NCI-H187 (cell line): ENCODE results near the gene ELOVL3.
"Not testable (repeated sequence)": the region's sequence is repeated elsewhere in the genome, so short reads cannot be mapped to it uniquely, and the experiment has no call there.

Source experiments
- DNase-seq, 2 experiments: peaks; one replicate each; lab custom pipeline; 2025; lab: John Stamatoyannopoulos, UW

The ELOVL3 gene, protein sequence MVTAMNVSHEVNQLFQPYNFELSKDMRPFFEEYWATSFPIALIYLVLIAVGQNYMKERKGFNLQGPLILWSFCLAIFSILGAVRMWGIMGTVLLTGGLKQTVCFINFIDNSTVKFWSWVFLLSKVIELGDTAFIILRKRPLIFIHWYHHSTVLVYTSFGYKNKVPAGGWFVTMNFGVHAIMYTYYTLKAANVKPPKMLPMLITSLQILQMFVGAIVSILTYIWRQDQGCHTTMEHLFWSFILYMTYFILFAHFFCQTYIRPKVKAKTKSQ

DNA sequence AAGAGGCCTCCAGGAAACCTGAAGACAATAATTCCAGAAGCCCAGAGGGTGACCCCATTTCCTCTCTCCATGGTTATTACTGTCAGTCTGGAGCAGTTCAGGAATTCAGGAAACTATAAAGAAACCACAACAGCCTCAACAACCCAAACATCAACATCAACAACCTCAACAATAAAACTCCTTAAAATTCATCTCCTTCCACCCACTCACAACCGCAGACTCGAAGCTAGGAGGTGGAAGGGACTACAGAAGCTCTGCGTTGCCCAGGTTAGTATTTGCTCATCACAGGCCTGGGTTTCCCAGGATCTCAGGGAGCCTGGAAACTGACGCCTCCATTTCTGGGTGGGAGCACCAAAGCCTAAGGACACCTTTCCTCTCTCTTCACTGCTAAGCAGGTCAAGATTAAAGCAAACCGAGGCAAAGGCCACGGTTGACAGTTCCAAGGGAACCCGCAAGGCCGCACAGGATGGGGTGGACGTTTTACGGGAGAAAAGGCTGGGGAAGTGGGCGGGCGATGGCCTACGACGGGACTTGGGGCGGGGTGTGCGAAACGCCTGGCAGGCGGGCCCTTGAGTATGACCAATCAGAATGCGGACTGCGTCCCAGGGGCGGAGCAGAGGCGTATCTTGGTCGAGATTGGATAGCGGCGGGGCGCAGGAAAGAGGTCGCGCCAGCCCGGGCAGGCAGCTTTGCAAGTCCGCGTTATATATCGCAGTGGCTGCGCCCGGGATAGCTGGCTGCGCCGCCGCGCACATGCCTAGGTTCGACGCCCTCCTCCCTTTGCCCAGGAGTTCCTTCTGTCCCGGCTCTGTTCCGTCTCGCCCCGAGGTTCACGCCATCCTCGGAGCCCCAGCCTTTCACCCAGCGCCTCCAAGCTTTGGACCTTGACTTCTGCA, at the start of gene ELOVL3:
TSS of gene ELOVL3 (plus strand) at position 654 of the 896 bp plus-strand sequence. CDS start 250 bp downstream, outside the sequence.
- DNase-seq: peak; percentile 7 to 25

DNA sequence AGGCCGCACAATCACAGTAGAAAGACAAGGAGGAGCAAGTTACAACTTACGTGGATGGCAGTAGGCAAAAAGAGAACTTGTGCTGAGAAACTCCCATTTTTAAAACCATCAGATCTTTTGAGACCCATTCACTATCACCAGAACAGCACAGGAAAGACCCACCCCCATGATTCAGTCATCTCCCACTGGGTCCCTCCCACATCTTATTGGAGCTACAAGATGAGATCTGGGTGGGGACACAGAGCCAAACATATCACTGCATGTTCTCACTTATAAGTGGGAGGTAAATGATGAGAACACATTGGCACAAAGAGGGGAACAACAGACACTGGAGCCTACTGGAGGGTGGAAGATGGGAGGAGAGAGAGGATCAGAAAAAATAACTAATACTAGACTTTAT, 41.5 kb upstream of the ELOVL3 start:
- no peak for DNase-seq

DNA sequence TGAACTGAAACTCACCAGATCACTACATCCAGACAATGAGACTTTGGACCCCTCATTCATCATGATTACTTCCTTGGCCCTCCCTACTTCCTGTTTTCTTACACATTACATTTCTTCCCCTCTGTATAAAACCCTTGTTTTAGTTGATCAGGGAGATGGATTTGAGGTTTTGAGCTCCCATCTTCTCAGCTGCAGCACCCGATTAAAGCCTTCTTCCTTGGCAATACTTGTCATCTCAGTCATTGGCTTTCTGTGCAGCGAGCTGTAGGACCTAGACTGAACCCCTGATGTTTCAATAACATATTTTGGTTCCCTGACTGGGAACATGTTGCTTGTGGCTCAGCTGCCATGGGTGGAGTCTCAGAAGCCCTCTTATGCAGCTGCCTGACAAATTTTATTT, 40.8 kb upstream of the ELOVL3 start:
- no peak for DNase-seq

DNA sequence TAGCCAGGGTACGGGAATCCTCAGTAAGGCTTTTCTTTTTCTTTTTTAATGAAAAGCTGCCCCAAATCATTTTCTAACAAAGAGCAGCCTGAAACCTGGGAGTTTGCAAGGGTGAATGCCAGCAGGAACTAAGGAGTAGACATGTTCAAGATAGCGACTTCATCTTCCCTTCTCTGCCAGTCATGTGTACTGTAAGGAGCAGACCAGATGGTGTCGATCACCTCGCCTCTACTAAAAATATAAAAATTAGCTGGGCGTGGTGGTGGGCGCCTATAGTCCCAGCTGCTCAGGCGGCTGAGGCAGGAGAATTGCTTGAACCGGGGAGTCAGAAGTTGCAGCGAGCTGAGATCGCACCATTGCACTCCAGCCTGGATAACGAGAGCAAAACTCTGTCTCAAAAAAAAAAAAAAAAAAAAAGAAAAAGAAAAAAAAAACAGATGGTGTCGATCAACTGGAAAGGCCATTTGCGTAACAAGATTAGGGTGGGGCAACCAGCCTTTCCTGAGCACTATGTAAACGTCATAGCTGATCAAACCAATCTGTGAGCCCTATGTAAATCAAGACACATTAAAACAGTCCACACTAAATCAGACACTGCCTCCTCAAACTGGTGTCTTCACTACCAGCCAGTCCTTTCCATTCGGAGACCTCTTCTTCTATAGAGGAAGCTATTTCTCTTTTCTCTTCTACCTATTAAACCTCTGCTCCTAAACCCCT, 40.1 kb upstream of the ELOVL3 start:
- no peak for DNase-seq

DNA sequence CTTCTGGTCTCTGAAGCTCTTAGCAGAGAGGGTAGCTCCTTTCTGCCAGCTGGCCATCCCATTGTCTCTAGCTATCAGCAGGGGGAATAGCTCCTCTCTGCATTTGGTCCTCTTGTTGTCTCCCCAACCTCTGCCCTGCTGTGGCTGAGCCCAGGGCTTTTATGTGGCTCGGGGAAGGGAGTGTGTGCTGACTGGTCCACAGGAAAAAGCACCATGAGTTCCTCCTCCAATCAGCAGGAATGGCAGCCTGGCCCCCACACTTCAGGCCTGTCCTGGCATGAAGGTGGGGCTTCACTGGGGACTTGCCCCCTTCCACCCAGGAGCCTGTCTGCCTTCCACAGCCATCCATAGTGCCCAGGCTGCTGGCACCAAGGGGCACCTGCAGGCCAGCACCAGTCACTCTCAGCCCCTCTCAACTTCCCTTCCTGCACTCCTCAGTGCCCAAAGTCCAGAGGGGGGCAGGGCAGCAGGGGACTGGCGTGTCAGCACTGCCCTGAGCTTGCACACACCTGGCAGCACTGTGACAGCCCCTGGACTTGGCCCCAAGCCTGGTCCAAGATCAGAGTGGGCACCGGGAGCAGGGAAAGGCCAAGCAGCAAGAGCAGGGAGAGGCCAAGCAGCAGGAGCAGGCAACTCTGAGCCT, 37.7 kb upstream of the ELOVL3 start:
- DNase-seq: no peak

DNA sequence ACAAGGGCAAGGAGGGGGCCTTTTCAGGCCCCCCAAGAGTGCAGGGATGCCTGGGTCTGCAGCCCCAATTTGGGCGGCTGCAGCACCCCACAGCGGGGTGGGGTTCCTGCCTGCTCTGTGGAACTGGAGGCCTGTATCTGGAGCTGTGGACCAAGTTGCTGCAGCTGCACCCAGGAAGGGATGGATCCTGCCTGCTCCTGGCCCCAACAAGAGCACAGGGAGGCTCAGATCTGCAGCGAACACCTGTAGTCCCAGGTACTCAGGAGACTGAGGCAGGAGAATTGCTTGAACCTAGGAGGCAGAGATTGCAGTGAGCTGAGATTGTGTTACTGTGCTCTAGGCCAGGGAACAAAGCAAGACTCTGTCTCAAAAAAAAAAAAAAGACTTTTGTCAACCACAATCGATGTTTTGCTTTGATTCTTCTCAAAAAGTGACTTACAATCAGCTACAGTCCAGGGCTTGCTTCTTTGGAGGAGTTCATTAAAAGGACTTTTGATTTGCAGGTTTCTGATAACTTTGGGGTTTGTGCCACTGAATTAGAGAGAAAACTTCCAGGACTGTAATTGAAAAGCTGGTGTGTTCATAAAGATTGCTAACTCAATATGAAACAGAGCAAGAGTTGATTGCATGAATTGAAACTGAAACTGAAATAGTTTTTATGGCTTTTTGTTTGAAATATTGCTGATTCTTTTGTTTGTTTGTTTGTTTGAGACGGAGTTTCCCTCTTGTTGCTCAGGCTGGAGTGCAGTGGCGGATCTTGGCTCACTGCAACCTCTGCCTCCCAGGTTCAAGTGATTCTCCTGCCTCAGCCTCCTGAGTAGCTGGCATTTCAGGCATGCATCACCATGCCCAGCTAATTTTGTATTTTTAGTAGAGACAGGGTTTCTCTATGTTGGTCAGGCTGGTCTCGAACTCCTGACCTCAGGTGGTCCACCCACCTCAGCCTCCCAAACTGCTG, 36.9 kb upstream of the ELOVL3 start:
- DNase-seq: not testable (repeated sequence)

DNA sequence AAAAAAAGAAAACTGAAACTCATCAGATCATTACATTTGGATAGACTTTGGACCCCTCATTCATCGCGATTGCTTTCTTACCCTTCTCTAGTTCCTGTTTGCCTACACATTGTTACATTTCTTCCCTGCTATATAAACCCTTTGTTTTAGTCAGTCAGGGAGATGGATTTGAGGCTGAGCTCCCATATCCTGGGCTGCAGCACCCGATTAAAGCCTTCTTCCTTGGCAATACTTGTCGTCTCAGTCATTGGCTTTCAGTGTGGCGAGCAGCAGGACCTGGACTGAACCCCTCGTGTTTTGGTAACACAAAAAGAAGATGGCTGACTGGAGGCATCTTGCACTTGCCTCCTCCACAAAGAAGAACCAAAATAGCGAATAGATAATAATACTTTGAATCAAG, 34.1 kb upstream of the ELOVL3 start:
- DNase-seq: no peak

DNA sequence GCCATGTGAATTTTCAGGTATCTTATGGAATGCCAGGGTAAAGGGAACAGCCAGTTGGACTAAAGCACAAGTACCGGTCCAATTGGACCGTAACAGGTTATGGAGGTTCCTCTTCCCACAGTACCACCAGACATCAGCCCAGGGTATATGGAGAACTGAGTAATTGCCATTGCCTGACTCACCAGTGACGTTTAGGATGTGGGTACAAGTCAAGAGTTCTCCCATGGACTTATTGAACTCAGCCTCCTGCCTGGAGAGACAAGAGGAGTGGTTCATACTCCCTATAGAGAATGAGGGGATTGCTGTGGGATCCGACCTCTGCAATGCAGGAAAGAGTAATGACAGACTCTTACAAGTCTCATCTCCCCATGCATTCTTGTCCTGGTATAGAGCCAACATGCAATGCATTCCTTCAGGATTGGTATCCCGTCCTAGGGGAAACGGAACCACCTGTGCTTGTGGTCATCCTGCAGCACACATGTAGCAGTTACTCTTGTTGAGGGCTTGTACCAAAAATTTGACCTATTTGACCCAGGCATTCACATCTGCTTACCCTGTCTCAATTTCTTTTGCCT, 30.7 kb upstream of the ELOVL3 start:
- no peak for DNase-seq

DNA sequence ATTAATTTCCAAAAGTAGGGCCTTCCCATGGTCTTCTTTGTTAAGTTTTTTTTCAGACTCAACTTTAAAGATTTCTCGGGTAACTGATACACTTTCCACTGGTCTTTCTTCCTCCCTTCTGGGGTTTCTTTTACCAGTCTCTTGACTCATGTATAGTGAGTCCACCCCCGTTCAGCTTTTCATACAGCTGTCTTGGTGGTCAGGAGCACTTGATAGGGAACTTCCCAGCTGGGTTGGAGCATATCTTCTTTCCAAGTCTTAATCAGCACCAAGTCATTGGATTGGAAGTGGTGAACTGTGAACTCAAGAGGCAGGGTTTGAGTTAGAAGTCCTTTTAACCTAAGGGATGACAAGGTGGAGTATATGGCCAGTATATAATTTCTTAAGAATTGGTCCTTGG, 29.2 kb upstream of the ELOVL3 start:
- no peak for DNase-seq

DNA sequence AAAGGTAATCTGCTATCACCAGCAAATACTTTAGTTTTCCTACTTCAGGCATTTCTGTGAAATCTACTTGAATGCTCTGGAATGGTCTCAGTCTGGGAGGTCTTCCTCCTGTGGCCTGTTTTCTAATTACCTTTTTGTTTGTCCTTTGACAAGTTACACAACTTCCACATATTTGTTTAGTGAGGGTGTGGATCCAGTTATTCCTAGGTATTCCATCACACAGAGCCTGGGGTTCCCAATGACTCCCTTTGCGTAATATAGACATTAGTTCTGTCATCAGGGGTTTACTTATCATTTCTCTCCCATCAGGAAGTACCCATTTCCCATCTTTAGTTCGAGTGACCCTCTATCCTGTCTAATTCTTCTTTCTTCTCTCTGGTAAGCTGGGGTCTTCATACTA, 28.1 kb upstream of the ELOVL3 start:
- DNase-seq: no peak

DNA sequence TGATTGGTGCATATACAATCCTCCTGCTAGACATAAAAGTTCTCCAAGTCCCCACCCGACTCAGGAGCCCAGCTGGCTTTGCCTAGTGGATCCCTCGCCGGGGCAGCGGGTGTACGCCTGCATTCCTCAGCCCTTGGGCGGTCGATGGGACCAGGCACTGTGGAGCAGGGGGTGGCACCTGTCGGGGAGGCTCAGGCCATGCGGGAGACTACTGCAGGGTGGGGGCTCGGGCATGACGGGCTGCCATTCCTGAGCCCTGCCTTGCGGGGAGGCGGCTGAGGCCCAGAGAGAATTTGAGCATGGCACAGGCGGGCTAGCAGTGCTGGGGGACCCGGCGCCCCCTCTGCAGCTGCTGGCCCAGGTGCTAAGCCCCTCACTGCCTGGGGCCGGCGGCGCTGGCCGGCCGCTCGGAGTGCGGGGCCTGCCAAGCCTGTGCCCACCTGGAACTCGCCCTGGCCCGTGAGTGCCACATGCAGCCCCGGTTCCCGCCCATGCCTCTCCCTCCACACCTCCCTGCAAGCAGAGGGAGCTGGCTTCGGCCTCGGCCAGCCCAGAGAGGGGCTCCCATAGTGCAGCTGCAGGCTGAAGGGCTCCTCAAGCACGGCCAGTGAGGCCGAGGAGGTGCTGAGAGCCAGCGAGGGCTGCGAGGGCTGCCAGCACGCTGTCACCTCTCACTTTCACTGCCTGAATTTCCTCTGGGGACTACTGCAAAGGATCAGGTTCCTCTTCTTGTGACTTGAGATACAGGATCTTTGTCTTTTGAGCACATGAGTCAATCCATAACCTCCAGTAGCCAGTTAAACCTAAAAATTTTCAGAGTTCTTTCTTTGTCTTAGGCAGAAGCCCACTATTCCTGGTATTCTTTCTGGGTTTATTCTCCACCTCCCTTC, 25.1 kb upstream of the ELOVL3 start:
- DNase-seq: no peak

DNA sequence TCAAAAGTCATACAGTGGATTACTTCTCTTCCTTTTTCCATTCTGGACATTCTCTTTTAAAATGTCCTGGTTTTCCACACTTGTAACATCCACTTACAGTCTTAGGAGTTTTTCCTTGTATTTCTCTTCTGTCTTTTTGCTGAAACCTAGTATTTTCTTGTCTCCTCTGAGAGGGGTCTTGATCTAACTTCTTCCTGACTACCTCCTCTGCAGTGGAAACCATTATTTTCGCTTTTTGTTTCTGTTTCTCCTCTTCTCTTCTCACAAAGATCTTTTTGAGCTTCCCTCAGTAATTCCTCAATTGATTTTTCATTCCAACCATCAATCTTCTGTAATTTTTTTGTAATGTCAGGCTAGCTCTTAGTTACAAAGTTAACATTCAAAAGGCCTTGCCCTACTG, 23.7 kb upstream of the ELOVL3 start:
- no peak for DNase-seq

DNA sequence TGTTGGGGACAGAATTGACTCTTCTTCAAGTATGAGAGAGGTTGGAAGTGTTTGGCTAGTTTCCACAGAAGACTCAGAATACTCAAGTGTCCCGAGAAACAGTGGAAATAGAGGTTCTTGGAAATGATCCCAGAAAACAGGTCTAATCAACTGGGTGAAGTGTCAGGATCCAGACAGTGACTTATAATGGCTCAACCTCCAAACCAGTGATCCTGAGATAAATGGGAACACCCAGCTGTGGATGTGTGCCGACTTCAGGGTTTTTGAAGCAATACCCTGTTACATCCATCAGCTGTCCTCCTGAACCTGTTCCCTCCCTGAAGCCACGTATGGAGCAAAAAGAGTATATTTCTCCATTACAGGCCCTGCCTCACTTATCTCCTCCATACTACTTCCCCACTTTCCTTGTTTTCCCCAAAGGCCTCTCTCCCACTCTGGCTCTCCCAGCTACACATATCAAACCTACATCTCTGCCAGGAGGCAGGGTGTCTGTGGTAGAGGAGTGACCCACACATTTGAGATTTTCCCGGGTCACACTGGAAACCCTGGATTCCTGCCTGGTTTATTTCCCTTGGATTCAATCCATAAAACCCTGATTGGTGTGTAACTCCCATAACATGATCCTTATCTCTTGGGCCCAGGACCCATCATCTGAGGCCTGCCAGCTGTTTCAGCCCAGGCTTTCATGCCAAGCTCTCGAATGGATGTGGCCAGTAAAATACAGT, 17.6 kb upstream of the ELOVL3 start:
- no peak for DNase-seq

DNA sequence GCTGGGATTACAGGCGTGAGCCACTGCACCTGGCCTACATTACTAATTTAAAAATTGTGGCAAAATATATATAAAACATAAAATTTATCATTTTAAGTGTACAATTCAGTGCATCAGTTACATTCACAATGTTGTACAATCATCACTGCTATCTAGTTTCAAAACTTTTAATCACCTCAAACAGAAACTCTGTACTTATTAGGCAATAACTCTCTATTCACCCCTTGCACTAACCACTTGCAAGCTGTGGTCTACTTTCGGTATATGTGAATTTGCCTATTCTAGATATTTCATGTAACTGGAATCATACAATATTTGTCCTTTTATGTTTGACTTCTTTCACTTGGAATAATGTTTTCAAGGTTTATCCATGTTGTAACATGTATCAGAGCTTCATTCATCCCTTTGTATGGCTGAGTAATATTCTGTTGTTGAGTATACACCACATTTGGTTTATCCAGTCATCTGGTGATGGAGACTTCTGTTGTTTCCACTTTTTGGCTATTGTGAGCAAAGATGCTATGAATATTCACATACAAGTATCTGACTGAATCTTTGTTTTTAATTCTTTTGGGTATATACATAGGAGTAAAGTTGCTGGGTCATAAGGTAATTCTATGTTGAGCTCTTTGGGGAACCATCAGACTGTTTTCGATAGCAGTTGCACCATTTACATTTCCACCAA, 14.3 kb upstream of the ELOVL3 start:
- no peak for DNase-seq

DNA sequence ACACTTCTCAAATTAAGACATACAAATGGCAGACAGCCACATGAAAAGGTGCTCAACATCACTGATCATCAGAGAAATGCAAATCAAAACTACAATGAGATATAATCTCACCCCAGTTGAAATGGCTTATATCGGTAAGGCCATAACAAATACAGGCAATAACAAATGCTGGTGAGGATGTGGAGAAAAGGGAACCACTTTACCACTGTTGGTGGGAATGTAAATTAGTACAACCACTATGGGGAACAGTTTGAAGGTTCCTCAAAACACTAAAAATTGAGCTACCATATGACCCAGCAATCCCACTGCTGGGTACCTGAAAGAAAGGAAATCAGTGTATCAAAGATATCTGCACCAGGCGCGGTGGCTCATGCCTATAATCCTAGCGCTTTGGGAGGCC, 12.5 kb upstream of the ELOVL3 start:
- not testable (repeated sequence) for DNase-seq

DNA sequence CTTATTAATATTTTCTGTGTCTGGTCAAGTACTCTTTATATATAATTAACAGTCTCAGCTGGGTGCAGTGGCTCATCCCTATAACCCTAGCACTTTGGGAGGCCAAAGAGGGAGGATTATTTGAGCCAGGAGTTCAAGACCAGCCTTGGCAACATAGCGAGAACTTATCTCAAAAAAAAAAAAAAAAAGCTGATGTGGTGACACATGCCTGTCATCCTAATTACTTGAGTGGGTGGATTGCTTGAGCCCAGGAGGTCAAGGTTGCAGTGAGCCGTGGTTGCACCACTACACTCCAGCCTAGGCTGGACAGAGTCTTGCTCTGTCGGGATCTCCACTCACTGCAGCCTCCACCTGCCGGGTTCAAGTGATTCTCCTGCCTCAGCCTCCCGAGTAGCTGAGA, 6.7 kb upstream of the ELOVL3 start:
- DNase-seq: no peak

DNA sequence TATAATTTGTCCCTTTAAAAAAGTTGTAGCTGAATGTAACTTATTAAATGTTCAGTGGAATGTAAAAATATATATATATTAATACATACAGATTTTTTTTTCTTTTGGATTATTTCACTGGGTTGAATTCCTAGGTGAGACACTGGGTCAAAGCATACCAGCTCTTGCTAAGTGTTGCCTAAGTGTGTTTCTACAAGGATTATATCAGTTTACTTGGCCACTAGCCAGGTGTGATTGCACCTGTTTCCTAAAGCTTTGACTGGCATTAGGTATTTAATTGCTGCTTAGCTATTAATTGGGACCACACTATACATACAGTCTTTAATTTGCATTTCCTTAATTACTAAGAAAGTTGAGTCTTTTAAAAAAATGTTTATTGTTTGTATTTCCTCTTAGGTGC, 5.5 kb upstream of the ELOVL3 start:
- no peak for DNase-seq

DNA sequence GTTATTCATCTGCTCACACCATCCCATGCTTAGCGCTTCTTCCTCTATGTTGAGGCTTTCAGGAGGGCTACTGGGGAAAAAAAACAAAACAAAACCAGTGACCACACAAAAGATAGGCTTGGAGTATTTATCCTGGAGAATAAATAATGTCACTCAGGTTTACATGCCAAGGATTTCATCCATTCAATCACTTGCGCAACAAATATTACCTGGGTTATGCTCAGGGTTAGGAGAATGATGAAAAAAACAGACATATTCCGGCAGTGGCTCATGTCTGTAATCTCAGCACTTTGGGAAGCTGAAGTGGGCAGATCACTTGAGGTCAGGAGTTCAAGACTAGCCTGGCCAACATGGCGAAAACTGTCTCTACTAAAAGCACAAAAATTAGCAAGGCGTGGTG, 3.3 kb upstream of the ELOVL3 start:
- DNase-seq: no peak

DNA sequence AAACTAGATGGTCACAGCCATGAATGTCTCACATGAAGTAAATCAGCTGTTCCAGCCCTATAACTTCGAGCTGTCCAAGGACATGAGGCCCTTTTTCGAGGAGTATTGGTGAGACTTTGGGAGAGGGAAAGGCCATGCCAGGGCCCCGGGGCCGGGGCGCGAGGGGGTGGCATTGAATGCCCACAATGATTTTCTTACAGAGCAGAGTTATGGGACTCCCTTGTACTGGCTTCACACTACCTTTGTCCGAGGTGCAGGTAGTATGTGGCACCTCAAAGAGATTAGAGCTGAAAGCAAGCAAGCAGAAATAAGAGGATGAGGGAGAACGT, 407 bp downstream of the ELOVL3 start:
- DNase-seq: no peak
